EL (cell line): ENCODE data around the gene TMEM43.

ENCODE experiments used
- DNase-seq: peaks from one replicate; pipeline ENCODE4 v3.0.0-alpha.2; 2016

TMEM43 gene

GRCh38 chr3:14123308-14124222 is 1.3 kb upstream of the TMEM43 start:
- no peak for DNase-seq

- peak; percentile 50 for DNase-seq
These were observed 633 bp upstream of the TMEM43 start for GRCh38 chr3:14124223-14124614.

GRCh38 chr3:14125193-14126016 is 553 bp downstream of the TMEM43 start:
- peak; percentile 96 for DNase-seq

DNA sequence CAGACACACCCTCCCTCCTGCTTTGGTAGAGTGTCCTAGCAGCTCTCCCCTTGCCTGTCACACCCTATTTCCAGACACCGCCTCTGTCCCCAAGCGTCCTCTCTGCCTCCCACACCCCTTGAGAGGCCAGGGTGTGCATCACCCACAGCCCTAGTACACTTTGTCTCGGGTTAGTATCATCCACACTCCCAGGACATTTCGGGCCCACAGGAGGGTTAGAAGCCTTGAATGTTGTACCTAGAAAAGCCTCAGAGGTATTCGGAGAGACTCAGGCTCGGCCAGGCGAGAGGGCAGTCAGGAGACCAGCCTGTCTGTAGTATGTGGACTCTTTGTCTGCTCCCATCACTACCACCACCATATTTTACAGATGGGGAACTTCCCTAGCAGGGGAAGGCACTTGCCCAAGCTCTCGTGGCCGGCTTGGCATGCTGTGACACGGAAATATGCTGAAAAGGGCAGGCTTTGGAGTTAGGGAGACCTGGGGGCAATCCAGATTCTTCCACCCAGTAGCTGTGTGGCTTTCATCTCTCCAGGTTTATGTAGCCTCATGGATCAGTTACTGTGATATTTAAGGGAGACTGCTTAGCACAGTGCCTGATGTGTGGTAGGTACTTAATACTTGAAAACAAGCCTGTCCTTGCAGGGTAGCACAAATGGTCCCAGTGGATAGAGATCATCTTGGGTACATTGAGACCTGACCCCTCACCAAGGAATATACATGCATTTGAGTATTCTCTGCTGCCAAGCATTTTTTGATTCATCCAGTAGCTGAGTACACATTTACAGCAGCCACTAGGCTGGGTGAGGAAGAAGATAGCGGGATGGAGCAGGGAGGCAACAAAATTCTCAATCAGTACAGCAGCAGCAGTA is 1.4 kb downstream of the TMEM43 start:
- no peak for DNase-seq

DNA sequence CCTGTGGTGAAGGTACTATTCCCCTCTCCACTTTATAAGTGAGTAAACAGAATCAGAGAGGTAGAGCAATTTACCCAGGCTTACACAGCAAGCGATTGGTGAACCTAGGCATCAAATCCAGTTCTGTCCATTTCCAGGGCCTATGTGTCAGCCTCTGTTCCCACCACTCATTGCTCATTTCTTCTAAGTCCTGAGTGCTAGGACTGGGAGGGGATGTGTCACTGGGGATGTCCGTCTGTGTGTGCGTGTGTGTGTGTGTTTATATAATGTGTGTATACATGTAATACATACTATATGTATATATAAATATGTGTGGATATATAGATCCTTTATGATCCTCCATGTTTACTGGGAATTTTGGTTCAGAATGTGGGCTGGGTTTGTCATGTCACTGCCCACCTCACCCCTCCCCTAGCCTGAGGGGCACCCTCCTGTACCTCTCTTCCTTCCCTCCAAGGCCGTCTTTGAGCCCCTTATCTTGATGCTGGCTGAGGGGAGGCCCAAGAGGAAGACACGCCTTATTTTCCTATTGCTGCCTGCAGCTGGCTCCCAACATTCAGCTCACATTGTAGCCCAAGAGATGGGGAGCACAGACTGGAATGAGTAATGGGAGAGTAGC is 2.1 kb downstream of the TMEM43 start:
- no peak for DNase-seq

GRCh38 chr3:14127516-14128161 is 2.8 kb downstream of the TMEM43 start:
- no peak for DNase-seq

DNA sequence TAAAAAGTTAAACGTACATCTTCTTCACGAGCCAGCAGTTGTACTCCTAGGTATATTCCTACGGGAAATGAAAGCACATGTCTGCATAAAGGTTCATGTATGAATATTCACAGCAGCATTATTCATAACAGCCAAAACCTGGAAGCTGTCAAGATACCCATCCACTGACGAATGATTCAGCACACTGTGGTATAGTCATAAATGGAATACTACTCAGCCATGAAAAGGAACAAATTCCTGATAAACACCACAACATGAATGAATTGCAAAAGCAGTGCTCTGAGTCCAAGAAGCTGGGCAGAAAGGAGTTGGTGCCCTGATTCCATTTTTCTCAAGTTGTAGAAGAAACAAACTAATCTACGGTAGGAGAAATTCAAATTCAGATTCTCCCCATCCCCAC is 3.9 kb downstream of the TMEM43 start:
- no peak for DNase-seq

DNA sequence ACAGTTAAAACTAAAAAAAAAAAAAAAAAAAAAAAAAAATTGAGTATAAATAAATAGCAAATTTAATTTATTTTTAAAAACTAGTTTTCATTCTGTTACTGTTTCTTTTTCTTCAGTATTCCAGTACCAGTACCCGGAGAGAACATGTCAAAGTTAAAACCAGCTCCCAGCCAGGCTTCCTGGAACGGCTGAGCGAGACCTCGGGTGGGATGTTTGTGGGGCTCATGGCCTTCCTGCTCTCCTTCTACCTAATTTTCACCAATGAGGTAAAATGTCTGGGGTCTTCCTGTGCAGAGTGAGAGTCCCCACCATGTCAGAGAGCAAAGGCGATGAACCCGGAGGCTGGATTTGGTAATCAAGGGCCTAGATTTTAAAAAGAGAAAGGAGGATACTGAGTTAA is 4.4 kb downstream of the TMEM43 start:
- DNase-seq = no peak

GRCh38 chr3:14130230-14130629 is 5.4 kb downstream of the TMEM43 start:
- DNase-seq = no peak

GRCh38 chr3:14130707-14131106 is 5.9 kb downstream of the TMEM43 start:
- no peak for DNase-seq

GRCh38 chr3:14131134-14131533 is 6.3 kb downstream of the TMEM43 start:
- DNase-seq = no peak

GRCh38 chr3:14132120-14132519 is 7.3 kb downstream of the TMEM43 start:
- DNase-seq = no peak

- DNase-seq = no peak
These were observed 7.8 kb downstream of the TMEM43 start for GRCh38 chr3:14132689-14133088.

DNA sequence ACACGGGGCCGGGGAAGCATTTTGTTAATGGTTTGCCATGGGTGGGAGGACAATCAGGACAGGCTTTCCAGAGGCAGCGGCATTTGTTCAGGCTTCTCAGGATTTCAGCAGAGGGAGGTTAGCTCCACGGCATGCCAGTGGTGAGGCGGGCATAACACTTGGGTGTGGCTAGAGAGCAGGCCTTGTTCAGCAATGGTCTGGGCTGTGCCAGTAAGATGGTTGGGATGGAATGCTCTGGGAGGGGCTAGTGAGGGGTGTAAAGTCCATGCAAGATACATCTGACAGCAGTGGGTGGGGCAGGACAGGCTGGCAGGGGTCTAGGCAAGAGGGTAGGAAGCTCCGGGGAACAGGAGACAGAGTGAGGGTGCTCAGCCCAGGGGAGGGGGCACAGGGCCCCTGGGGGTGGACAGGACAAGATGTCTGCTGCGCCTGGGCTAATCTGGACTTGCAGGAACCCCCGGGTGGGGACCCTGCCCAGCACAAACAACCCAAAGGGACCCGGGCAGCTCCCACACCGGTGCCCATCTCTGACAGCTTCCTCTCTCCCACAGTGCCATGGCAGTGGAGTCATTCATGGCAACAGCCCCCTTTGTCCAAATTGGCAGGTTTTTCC is 8.4 kb downstream of the TMEM43 start:
- DNase-seq = no peak

- peak; percentile 34 for DNase-seq
These were observed 9.0 kb downstream of the TMEM43 start for GRCh38 chr3:14133876-14134275.

DNA sequence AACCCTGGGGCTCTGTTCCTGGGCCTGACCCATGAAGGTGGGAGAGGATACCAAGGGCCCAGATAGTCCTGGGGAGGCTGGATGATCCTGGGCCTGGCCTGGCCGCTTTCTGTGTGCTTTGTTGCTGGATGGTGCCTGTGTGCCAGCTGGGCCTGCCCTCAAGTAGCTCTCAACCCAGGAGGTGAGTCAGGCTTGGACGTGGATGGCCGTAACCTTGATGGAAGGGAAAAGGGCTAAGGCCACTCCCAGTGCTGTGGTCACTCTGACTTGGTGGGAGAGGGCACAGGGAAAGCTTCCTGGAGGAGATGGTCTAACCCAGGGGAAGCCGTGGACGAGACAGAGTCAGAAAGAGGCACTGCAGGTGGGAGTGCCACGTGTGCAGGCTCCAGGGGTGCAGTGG is 9.4 kb downstream of the TMEM43 start:
- no peak for DNase-seq

DNA sequence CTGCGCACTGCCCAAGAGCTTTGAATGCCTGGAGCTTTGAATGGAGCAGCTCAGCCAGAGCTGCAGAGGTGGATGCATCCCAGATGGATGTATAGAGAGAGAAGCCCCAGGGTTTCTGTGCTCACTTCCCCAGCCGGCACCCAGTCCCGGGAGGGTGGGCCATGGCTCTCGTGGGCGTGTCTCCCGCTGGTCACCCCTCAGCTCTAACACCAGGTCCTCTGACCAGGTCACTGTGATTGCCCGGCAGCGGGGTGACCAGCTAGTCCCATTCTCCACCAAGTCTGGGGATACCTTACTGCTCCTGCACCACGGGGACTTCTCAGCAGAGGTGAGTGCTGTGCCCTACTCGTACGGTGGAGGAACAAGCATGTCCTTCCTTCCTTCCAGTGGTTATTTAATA is 10.7 kb downstream of the TMEM43 start:
- no peak for DNase-seq

DNA sequence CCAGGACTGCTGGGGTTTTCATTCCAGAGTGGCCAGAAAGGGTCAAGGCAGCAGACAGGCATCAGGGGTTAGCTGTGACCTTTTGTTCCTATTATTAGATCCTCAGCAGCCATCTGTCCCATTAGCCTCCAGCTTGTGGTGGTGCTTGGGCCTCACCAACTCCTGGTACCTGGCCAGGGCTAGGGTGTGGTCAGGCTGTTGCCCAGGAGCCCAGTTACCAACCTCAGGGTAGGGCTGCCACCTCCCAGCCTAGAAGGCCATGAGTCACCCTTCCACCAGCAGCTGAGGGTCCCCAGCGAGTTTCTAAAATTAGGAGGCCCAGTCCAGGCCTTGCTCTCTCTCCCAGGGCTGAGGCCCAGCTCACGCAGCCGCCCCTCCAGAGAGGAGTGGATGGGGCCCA is 12.2 kb downstream of the TMEM43 start:
- no peak for DNase-seq

GRCh38 chr3:14137445-14137844 is 12.6 kb downstream of the TMEM43 start:
- no peak for DNase-seq

DNA sequence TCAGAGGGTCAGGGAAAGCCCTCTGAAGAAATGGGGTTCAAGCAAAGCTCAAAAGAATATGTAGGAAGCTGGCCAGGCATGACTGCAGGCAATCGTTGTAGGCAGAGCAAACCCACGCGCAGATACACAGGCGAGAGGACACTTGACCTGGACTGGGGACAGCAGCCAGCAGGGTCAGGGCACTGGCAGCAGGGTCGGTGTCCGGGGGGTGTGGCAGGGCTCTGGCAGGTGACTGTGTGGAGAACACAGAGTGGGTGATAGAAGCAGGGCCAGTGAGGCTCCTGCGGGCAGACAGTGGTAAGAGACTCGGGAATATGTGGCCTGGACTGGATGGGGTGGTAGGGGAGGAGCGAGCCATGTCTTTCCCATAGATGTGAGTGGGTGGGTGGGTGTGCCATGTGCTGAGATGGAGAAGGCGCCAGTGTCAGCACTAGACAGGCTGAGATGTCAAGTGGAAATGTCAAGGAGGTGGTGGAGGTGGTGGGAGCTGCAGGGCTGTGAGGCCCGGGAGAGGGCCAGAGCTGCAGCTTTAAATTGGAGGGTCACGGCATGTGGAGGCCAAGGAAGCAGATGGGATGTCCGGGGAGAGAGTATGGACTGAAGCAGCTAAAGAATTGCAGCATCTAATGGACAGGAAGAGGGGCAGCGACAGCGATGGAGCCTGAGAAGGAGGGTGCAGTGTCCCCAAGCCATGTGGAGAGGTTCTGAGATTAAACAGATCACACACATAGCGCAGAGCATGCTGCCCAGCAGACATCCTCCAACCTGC is 13.4 kb downstream of the TMEM43 start:
- no peak for DNase-seq
